ENCODE data around the gene PRR7. TPM values are rescaled to one million over a fixed set of nuclear protein-coding genes. Genes with fewer than 3 reads are reported as not detected.

PRR7 gene
- total RNA-seq, 1 donor from 2014 or later: 1.2 TPM

DNA sequence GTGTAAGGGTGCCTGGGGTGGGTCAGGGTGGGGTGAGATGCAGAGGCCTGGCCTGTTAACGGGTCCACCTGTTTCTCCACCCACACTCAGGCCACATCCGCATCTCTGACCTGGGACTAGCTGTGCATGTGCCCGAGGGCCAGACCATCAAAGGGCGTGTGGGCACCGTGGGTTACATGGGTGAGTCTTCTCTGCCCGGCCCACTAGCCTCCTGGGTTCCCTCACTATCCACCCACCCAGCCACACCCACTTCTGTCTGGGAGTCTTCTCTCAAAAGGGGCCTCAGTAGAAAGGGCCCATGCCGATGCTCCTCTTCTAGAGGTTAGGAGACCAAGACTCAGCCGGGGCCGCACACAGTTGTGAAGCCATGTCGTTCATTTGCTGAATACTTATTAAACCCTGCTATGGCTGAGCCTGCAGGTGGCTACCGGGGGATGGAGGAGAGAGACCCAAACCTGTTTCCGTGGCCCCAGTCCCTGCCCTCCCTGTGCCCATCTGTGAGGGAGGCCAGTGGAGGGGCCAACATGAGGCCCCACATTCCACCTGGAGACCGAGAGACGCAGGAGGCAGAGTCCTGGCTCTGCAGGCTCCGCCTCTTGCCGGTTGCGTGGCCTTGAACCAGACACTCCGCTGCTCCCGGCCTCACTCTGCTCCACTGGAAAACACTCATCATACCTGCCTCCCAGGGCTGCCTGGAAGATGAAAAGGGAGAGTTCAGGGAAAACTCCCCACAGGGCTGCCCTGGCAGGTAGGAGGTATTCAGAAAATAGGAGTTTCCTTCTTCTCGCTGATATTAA, 11.5 kb upstream of the PRR7 start:
- intact Hi-C loops (cut with DNase I): no loop called here
- no peak overlapping the region for H3K27ac ChIP-seq
- no peaks in the 10 kb centered on the region for H3K27me3 ChIP-seq
- H3K36me3 ChIP-seq: peaks cover 0 to 51% of the 10 kb centered on the region in 2 donors
- no peak for DNase-seq (ENCODE audit: extremely low spot score in 2 of 2)
- peaks cover 15% of the 10 kb centered on the region for H3K4me1 ChIP-seq
- TF ChIP-seq POLR2AphosphoS5 (IDR thresholded peaks at IDR 0.05; ENCODE audit: insufficient read depth in 1 of 2, low read depth in 1 of 2): no peak
- TF ChIP-seq, protein P1, sequence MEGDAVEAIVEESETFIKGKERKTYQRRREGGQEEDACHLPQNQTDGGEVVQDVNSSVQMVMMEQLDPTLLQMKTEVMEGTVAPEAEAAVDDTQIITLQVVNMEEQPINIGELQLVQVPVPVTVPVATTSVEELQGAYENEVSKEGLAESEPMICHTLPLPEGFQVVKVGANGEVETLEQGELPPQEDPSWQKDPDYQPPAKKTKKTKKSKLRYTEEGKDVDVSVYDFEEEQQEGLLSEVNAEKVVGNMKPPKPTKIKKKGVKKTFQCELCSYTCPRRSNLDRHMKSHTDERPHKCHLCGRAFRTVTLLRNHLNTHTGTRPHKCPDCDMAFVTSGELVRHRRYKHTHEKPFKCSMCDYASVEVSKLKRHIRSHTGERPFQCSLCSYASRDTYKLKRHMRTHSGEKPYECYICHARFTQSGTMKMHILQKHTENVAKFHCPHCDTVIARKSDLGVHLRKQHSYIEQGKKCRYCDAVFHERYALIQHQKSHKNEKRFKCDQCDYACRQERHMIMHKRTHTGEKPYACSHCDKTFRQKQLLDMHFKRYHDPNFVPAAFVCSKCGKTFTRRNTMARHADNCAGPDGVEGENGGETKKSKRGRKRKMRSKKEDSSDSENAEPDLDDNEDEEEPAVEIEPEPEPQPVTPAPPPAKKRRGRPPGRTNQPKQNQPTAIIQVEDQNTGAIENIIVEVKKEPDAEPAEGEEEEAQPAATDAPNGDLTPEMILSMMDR (IDR thresholded peaks at IDR 0.05): no peak
- TF ChIP-seq POLR2A (IDR thresholded peaks at IDR 0.05): no peak
- no peaks in the 10 kb centered on the region for H3K9me3 ChIP-seq
- no peak overlapping the region for H3K4me3 ChIP-seq

DNA sequence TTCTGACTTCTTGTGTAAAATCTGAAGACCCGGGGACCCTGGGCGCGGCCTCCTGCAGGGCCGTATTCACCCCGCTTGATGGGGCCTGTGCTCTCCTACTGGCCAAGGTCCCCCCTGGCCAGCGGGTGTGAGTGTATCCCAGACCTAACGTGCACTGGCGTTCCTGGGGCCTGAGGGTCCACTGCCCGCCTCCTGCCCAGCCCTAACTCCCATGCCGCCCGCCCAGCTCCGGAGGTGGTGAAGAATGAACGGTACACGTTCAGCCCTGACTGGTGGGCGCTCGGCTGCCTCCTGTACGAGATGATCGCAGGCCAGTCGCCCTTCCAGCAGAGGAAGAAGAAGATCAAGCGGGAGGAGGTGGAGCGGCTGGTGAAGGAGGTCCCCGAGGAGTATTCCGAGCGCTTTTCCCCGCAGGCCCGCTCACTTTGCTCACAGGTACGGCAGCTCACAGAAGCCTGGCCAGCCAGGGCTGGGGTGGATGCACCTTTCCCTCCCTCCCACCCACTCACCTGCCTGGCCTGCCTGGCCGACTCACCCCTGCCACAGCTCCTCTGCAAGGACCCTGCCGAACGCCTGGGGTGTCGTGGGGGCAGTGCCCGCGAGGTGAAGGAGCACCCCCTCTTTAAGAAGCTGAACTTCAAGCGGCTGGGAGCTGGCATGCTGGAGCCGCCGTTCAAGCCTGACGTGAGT, 10.6 kb upstream of the PRR7 start:
- TF ChIP-seq POLR2A (IDR thresholded peaks at IDR 0.05) (no peak), POLR2AphosphoS5 (IDR thresholded peaks at IDR 0.05; ENCODE audit: insufficient read depth in 1 of 2, low read depth in 1 of 2) (no peak)
- TF ChIP-seq, protein P1 (IDR thresholded peaks at IDR 0.05): no peak
- Histone ChIP-seq H3K4me3 (no peak overlapping the region), H3K27me3 (no peaks in the 10 kb centered on the region), H3K27ac (no peak overlapping the region), H3K36me3 (peaks cover 0 to 56% of the 10 kb centered on the region in 2 donors), H3K4me1 (peaks cover 6% of the 10 kb centered on the region), H3K9me3 (no peaks in the 10 kb centered on the region)
- intact Hi-C loops (cut with DNase I): no loop called here
- no peak for DNase-seq (ENCODE audit: extremely low spot score in 2 of 2)

DNA sequence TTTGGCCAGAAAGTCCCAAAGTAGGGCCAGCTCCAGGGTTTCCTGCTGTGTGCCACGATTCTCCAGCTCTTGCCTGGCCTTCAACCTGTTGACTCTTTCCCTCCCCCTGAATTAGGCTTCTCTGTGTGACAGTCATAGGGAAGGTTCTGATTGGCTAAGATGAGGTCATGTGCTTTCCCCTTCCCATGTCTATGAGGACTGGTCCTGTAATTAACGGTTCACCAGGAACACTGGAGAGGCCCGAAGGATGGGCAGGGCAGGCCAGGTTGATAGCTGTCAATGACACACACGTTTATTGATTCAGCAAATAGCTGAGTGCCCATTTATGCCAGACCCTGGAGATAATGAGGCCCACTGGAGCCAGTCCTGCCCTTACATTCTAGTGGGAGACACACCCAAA, 9.0 kb upstream of the PRR7 start:
- DNase-seq (ENCODE audit: extremely low spot score in 2 of 2): no peak
- peaks cover 0 to 58% of the 10 kb centered on the region in 2 donors for H3K36me3 ChIP-seq
- no peaks in the 10 kb centered on the region for H3K4me1 ChIP-seq
- intact Hi-C loops (cut with DNase I): no loop called here
- no peak overlapping the region for H3K4me3 ChIP-seq
- TF ChIP-seq, protein P1 (IDR thresholded peaks at IDR 0.05): no peak
- no peak for TF ChIP-seq POLR2AphosphoS5 (IDR thresholded peaks at IDR 0.05; ENCODE audit: insufficient read depth in 1 of 2, low read depth in 1 of 2)
- TF ChIP-seq POLR2A (IDR thresholded peaks at IDR 0.05): no peak
- H3K9me3 ChIP-seq: no peaks in the 10 kb centered on the region
- no peaks in the 10 kb centered on the region for H3K27me3 ChIP-seq
- no peak overlapping the region for H3K27ac ChIP-seq

DNA sequence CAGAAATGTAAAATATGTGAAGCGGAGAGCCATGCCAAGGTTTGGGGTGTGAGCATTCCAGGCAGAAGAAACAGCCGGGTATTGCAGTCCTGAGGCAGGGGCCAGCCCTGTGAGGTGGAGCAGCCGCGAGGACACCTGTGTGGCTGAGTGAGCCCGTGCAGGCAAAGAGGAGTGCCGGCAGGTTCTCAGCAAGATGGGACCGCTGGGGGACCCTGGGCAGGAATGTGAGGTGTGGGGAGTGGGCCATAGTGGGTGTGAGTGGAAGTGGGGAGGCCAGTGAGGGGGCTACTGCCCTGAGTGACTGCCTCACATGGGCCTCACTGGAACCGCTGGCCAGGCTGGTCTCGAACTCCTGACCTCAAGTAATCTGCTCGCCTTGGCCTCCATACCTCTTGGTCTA, 8.1 kb upstream of the PRR7 start:
- no peak overlapping the region for H3K4me3 ChIP-seq
- no peaks in the 10 kb centered on the region for H3K27me3 ChIP-seq
- H3K36me3 ChIP-seq: peaks cover 0 to 51% of the 10 kb centered on the region in 2 donors
- no peak overlapping the region for H3K27ac ChIP-seq
- intact Hi-C loops (cut with DNase I): no loop called here
- DNase-seq (ENCODE audit: extremely low spot score in 2 of 2): no peak
- H3K9me3 ChIP-seq: no peaks in the 10 kb centered on the region
- H3K4me1 ChIP-seq: no peaks in the 10 kb centered on the region
- TF ChIP-seq POLR2AphosphoS5 (IDR thresholded peaks at IDR 0.05; ENCODE audit: insufficient read depth in 1 of 2, low read depth in 1 of 2) (no peak), POLR2A (IDR thresholded peaks at IDR 0.05) (no peak)
- TF ChIP-seq, protein P1 (IDR thresholded peaks at IDR 0.05): no peak
